Prostate gland (tissue), 2 donors: ENCODE measurements around the gene ATG12.
"Not testable (repeated sequence)": the region's sequence is repeated elsewhere in the genome, so short reads cannot be mapped to it uniquely, and the experiment has no call there.

Experiments used
- CTCF ChIP-seq, 4 experiments: fragments of 200-600 bp in 2 of 4; fragments of 450-650 bp in 2 of 4; sonication (generic) in 2 of 4; IDR thresholded peaks; 1 replicate in 3 of 4; 2 replicates in 1 of 4; pipeline ENCODE4 v1.5.1; 2016 to 2019; ENCODE audit warnings: antibody characterized with exemption in 4 of 4, mild to moderate bottlenecking in 2 of 4, moderate library complexity in 2 of 4
- POLR2A ChIP-seq: fragments of 450-650 bp; IDR thresholded peaks from one replicate; pipeline ENCODE4 v1.6.1; 2016; ENCODE audit warnings: antibody characterized with exemption, mild to moderate bottlenecking
- POLR2AphosphoS5 ChIP-seq: sonication (generic); formaldehyde crosslinking; IDR thresholded peaks from one replicate; pipeline ENCODE4 v1.6.1; 2017; ENCODE audit warnings: antibody characterized with exemption

- TF ChIP-seq CTCF (IDR thresholded peaks at IDR 0.05); POLR2A; POLR2AphosphoS5: not testable (repeated sequence)
These were observed 33.3 kb downstream of the ATG12 start for GRCh38 chr5:115808066-115808465.
